CD4-positive, alpha-beta T cell treated with Interleukin-10 for 1 hour (primary cell): ENCODE data around the gene OSBPL3.

Source experiments
- DNase-seq: peaks from one replicate; pipeline ENCODE4 v3.0.0-alpha.2; 2020

OSBPL3 gene

GRCh38 chr7:24888653-24889052 is 91.3 kb downstream of the OSBPL3 start:
- DNase-seq: no peak

GRCh38 chr7:24885716-24886115 is 94.3 kb downstream of the OSBPL3 start:
- no peak for DNase-seq

GRCh38 chr7:24885305-24885704 is 94.7 kb downstream of the OSBPL3 start:
- DNase-seq: no peak

GRCh38 chr7:24884401-24884800 is 95.6 kb downstream of the OSBPL3 start:
- no peak for DNase-seq

- DNase-seq: no peak
Measured at GRCh38 chr7:24883622-24884013, 96.4 kb downstream of the OSBPL3 start.

- DNase-seq: no peak
Measured at GRCh38 chr7:24882989-24883621, 96.9 kb downstream of the OSBPL3 start.

- no peak for DNase-seq
Measured at GRCh38 chr7:24881623-24882022, 98.4 kb downstream of the OSBPL3 start.

- no peak for DNase-seq
Measured at GRCh38 chr7:24880886-24881285, 99.1 kb downstream of the OSBPL3 start.

- no peak for DNase-seq
Measured at GRCh38 chr7:24879291-24879690, 100.7 kb downstream of the OSBPL3 start.

- peak; percentile 10 for DNase-seq
Measured at GRCh38 chr7:24877790-24878311, 102.1 kb downstream of the OSBPL3 start.

GRCh38 chr7:24874791-24875190 is 105.2 kb downstream of the OSBPL3 start:
- DNase-seq: no peak

GRCh38 chr7:24873944-24874343 is 106.0 kb downstream of the OSBPL3 start:
- DNase-seq: no peak

- no peak for DNase-seq
Measured at GRCh38 chr7:24871770-24872169, 108.2 kb downstream of the OSBPL3 start.

GRCh38 chr7:24870766-24871165 is 109.2 kb downstream of the OSBPL3 start:
- DNase-seq: no peak

GRCh38 chr7:24869572-24869971 is 110.4 kb downstream of the OSBPL3 start:
- no peak for DNase-seq

- no peak for DNase-seq
Measured at GRCh38 chr7:24868741-24869140, 111.2 kb downstream of the OSBPL3 start.

- DNase-seq: no peak
Measured at GRCh38 chr7:24866004-24866615, 113.9 kb downstream of the OSBPL3 start.

- DNase-seq: no peak
Measured at GRCh38 chr7:24864214-24864817, 115.7 kb downstream of the OSBPL3 start.

GRCh38 chr7:24863626-24864025 is 116.4 kb downstream of the OSBPL3 start:
- no peak for DNase-seq

GRCh38 chr7:24862461-24862860 is 117.5 kb downstream of the OSBPL3 start:
- no peak for DNase-seq

GRCh38 chr7:24861336-24861735 is 118.6 kb downstream of the OSBPL3 start:
- no peak for DNase-seq

- no peak for DNase-seq
Measured at GRCh38 chr7:24860611-24861010, 119.4 kb downstream of the OSBPL3 start.

GRCh38 chr7:24858108-24858977 is 121.6 kb downstream of the OSBPL3 start:
- DNase-seq: no peak
